Vagina (tissue), 2 donors: Measurements from ENCODE around the gene GPR161.

Source experiments
- POLR2A ChIP-seq, 2 donors: fragments of 450-650 bp; IDR thresholded peaks; one replicate each; pipeline ENCODE4 v1.6.1; 2017; ENCODE audit warnings: antibody characterized with exemption in 2 of 2, mild to moderate bottlenecking in 2 of 2, moderate library complexity in 2 of 2
- POLR2AphosphoS5 ChIP-seq, 2 donors: sonication (generic); formaldehyde crosslinking; IDR thresholded peaks; one replicate each; pipeline ENCODE4 v1.9.0; 2017; ENCODE audit warnings: antibody characterized with exemption in 2 of 2, mild to moderate bottlenecking in 2 of 2, low read depth in 1 of 2; ENCODE audit not compliant: insufficient read depth in 1 of 2
- TF ChIP-seq, protein P1 (sequence below), 3 experiments: fragments of 450-650 bp in 2 of 3; fragments of 200-600 bp in 1 of 3; sonication (generic) in 1 of 3; IDR thresholded peaks; one replicate each; pipeline ENCODE4 v1.5.1; 2017 to 2019; ENCODE audit warnings: antibody characterized with exemption in 3 of 3, mild to moderate bottlenecking in 2 of 3, moderate library complexity in 2 of 3

GRCh38 chr1:168145184-168146159 lies 8.7 kb upstream of the GPR161 start:
- TF ChIP-seq, protein P1, sequence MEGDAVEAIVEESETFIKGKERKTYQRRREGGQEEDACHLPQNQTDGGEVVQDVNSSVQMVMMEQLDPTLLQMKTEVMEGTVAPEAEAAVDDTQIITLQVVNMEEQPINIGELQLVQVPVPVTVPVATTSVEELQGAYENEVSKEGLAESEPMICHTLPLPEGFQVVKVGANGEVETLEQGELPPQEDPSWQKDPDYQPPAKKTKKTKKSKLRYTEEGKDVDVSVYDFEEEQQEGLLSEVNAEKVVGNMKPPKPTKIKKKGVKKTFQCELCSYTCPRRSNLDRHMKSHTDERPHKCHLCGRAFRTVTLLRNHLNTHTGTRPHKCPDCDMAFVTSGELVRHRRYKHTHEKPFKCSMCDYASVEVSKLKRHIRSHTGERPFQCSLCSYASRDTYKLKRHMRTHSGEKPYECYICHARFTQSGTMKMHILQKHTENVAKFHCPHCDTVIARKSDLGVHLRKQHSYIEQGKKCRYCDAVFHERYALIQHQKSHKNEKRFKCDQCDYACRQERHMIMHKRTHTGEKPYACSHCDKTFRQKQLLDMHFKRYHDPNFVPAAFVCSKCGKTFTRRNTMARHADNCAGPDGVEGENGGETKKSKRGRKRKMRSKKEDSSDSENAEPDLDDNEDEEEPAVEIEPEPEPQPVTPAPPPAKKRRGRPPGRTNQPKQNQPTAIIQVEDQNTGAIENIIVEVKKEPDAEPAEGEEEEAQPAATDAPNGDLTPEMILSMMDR (IDR thresholded peaks at IDR 0.05), result peak; percentile 82 to 94 (median 85)
- TF ChIP-seq POLR2A (IDR thresholded peaks at IDR 0.05) (no peak), POLR2AphosphoS5 (IDR thresholded peaks at IDR 0.05; ENCODE audit: insufficient read depth in 1 of 2, low read depth in 1 of 2) (peak in 1 of 2 donors; percentile 16)
